Karpas-422 (cell line): ENCODE results near the gene EYS. TPM values are rescaled to one million over a fixed set of nuclear protein-coding genes. Genes with fewer than 3 reads are reported as not detected.
"Not testable (repeated sequence)": the region's sequence is repeated elsewhere in the genome, so short reads cannot be mapped to it uniquely, and the experiment has no call there.

Experiments used
- DNase-seq: peaks from one replicate; pipeline ENCODE4 v3.0.0-alpha.2; 2015
- H2AFZ ChIP-seq: fragments of 200-600 bp; sonication (generic); 2 replicates; pipeline ENCODE4 v1.6.1; 2014; ENCODE audit warnings: antibody characterized with exemption, low read length, mixed read lengths
- H3K27ac ChIP-seq: fragments of 200-600 bp; sonication (generic); 2 replicates; pipeline ENCODE4 v1.5.1; 2014; ENCODE audit warnings: mild to moderate bottlenecking, low read length, moderate library complexity
- H3K27me3 ChIP-seq: fragments of 200-600 bp; sonication (generic); 2 replicates; pipeline ENCODE4 v1.6.1; 2014; ENCODE audit warnings: low read length, mixed read lengths
- H3K36me3 ChIP-seq: fragments of 200-600 bp; sonication (generic); 2 replicates; pipeline ENCODE4 v1.6.1; 2014; ENCODE audit warnings: low read length, mixed read lengths; ENCODE audit not compliant: insufficient read depth
- H3K4me1 ChIP-seq: fragments of 200-600 bp; sonication (generic); 2 replicates; pipeline ENCODE4 v1.6.1; 2014; ENCODE audit warnings: mild to moderate bottlenecking, low read length, mixed read lengths
- H3K4me2 ChIP-seq: fragments of 200-600 bp; sonication (generic); 2 replicates; pipeline ENCODE4 v1.6.1; 2014; ENCODE audit warnings: low read length, low read depth, mild to moderate bottlenecking; ENCODE audit not compliant: poor library complexity, severe bottlenecking
- H3K4me3 ChIP-seq: fragments of 200-600 bp; sonication (generic); 2 replicates; pipeline ENCODE4 v1.5.1; 2014; ENCODE audit warnings: mild to moderate bottlenecking, antibody characterized with exemption, low read length, mixed read lengths
- H3K79me2 ChIP-seq: fragments of 200-600 bp; sonication (generic); 2 replicates; pipeline ENCODE4 v1.6.1; 2014; ENCODE audit warnings: mild to moderate bottlenecking, low read length, mixed read lengths
- H3K9ac ChIP-seq: fragments of 200-600 bp; sonication (generic); 2 replicates; pipeline ENCODE4 v1.6.0; 2014; ENCODE audit warnings: low read length
- H3K9me2 ChIP-seq: fragments of 200-600 bp; sonication (generic), shearing (Covaris generic); replicated peaks from 2 replicates; pipeline ENCODE4 v1.6.0; 2014; ENCODE audit warnings: mild to moderate bottlenecking, low read length, moderate library complexity; ENCODE audit not compliant: insufficient read depth
- H3K9me3 ChIP-seq: fragments of 300-700, 200-600 bp; sonication (generic); 2 replicates; pipeline ENCODE4 v1.6.1; 2014; ENCODE audit warnings: low read length, mixed read lengths
- H4K20me1 ChIP-seq: fragments of 200-600 bp; sonication (generic); 2 replicates; pipeline ENCODE4 v1.6.1; 2014; ENCODE audit warnings: mild to moderate bottlenecking, antibody characterized with exemption, low read length, low read depth; ENCODE audit not compliant: insufficient read depth
- total RNA-seq: library from RNA; depleted of rRNA; stranded (reverse); fragments of >200 nt; shearing (Covaris generic); gene quantifications from 2 replicates; pipeline ENCODE4 v1.2.3, GENCODE V29; 2014; ENCODE audit warnings: low replicate concordance

EYS gene
- total RNA-seq, 1 experiment from 2014 or later, result not detected

GRCh38 chr6:63933948-63934347 is 1773.1 kb downstream of the EYS start:
- H3K9me2 ChIP-seq, H3K36me3 ChIP-seq, H3K27ac ChIP-seq, H3K4me3 ChIP-seq, H3K9me3 ChIP-seq, H3K4me1 ChIP-seq, DNase-seq, H3K27me3 ChIP-seq, H4K20me1 ChIP-seq, H3K4me2 ChIP-seq, H2AFZ ChIP-seq, H3K79me2 ChIP-seq, H3K9ac ChIP-seq: not testable (repeated sequence)

DNA sequence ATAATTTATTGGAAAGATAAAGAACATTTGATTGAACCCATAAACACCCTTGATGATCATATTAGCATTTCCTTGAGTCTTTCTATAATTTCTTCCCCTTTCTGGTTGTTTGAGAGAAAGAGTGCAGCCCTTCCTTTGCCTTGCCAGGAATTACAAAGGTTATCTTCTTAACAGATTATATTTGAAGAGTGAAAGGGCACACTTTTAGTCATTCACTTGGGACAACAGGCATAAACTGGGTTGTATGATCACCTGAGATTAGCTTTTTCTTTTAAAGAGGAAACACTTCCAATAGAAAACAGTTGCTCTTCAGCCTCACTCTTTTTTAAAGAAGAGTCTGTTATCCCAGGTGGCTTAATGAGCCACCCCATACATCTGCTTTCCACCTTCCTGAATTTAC is 1776.2 kb downstream of the EYS start:
- no peak overlapping the region for H3K27ac ChIP-seq
- H3K9me3 ChIP-seq, result no peaks in the 10 kb centered on the region
- no peak for DNase-seq
- no peak overlapping the region for H3K4me3 ChIP-seq
- H3K4me2 ChIP-seq, result no peak overlapping the region
- no peaks in the 10 kb centered on the region for H3K27me3 ChIP-seq
- H4K20me1 ChIP-seq, result no peaks in the 10 kb centered on the region
- no peaks in the 10 kb centered on the region for H3K9me2 ChIP-seq
- no peaks in the 10 kb centered on the region for H3K79me2 ChIP-seq
- no peaks in the 10 kb centered on the region for H3K4me1 ChIP-seq
- no peak overlapping the region for H2AFZ ChIP-seq
- H3K9ac ChIP-seq, result no peak overlapping the region
- no peaks in the 10 kb centered on the region for H3K36me3 ChIP-seq

GRCh38 chr6:63929111-63929510 is 1777.9 kb downstream of the EYS start:
- no peaks in the 10 kb centered on the region for H3K36me3 ChIP-seq
- no peak overlapping the region for H2AFZ ChIP-seq
- no peaks in the 10 kb centered on the region for H3K9me2 ChIP-seq
- H3K4me3 ChIP-seq, result no peak overlapping the region
- no peak for DNase-seq
- H3K9ac ChIP-seq, result no peak overlapping the region
- H3K9me3 ChIP-seq, result no peaks in the 10 kb centered on the region
- H3K27me3 ChIP-seq, result no peaks in the 10 kb centered on the region
- H4K20me1 ChIP-seq, result no peaks in the 10 kb centered on the region
- no peak overlapping the region for H3K27ac ChIP-seq
- H3K4me1 ChIP-seq, result no peaks in the 10 kb centered on the region
- no peaks in the 10 kb centered on the region for H3K79me2 ChIP-seq
- H3K4me2 ChIP-seq, result no peak overlapping the region

DNA sequence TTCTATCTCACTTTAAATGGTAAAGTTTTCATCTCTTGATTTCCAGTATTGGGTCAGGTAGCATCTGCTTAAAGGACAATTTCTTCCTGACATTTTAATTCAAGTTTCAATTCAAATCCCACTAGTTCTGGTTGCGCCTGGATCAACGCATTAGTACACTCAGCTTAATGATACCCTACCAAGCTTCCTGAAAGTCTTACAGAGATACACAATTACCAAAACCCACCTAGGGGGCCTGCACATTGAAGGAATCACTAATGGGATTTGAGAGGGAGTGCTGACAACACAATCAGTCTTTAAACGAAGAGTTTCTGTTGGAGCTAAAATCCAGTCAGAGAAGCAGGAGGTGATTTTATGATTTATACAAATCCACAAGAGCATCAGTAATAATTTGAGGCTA is 1778.4 kb downstream of the EYS start:
- H3K27ac ChIP-seq, result no peak overlapping the region
- no peaks in the 10 kb centered on the region for H3K9me3 ChIP-seq
- no peaks in the 10 kb centered on the region for H3K36me3 ChIP-seq
- H3K9me2 ChIP-seq, result no peaks in the 10 kb centered on the region
- H3K4me1 ChIP-seq, result no peaks in the 10 kb centered on the region
- H3K27me3 ChIP-seq, result no peaks in the 10 kb centered on the region
- H3K79me2 ChIP-seq, result no peaks in the 10 kb centered on the region
- H3K4me2 ChIP-seq, result no peak overlapping the region
- no peak overlapping the region for H3K9ac ChIP-seq
- no peak overlapping the region for H2AFZ ChIP-seq
- no peak for DNase-seq
- no peak overlapping the region for H3K4me3 ChIP-seq
- H4K20me1 ChIP-seq, result no peaks in the 10 kb centered on the region

DNA sequence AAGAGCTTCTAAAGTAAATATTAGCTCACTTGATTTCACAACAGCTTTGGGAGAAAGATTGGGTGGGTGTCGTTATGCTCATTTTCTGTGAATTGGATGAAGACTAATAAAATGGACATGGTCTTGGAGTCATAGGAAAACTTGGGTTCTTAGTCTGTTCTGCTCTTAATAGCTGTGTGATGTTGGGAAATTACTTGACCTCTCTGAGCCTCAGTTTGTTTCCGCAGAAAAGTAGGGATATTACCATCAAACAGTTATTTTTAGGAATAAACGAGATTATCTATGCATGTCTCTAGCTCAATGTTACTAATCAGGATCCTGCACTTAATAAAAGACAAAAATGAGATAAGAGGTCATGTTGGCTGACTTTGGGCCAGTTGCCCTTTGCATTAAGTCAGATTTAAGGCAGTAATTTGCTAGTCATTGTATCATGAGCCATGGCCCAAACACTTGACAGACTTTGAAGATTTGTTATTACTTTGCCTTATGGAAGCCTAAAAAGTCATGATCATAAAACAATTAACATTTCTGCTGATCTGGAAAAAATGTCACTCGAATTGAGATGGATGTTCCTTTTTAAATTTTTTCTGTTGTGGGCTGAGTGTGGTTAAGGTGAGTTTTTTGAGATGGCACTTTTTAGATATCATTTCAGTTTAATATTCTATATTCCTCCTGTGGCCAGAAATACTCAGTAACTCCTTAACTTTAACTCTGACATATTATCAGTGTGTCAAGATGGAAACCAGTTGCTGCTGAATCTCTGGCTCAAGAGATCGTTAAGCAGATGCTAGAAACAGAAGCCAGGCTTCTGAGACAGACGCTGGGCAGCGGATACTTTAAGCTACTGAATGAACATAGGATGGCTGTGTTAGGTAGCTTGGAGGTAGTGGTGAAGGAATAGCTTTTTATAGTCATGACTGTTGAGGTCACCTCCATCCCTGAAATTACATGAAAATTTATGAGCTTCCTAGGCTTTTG is 1779.8 kb downstream of the EYS start:
- Histone ChIP-seq H2AFZ (no peak overlapping the region), H3K4me2 (no peak overlapping the region), H3K79me2 (no peaks in the 10 kb centered on the region), H3K4me3 (no peak overlapping the region), H3K4me1 (no peaks in the 10 kb centered on the region), H4K20me1 (no peaks in the 10 kb centered on the region), H3K9me2 (no peaks in the 10 kb centered on the region), H3K9me3 (no peaks in the 10 kb centered on the region), H3K27ac (no peak overlapping the region), H3K36me3 (no peaks in the 10 kb centered on the region), H3K9ac (no peak overlapping the region), H3K27me3 (no peaks in the 10 kb centered on the region)
- DNase-seq, result no peak

DNA sequence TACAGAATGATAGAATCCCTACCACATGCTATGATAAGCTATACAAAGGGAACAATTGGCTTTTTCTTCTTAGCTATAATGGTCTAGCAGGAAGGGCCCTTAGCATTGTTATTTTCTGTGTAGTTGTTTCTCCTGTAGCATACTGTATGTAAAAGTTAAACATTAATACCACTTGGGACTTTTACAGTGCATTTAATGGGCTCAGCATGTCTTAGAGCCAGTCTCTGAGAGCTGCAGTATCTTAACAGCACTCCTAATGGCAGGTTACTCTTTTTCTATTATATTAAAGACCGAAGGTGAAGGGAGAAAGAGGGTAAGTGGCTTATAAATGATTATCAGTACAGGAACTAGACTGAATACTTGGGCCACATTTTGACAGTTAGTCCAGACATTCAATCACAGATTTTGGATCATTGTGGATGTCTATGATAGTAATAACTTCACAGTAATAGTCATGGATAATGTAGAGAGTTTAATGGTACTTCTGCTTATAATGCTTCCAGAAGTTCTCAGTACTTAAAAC is 1780.7 kb downstream of the EYS start:
- Histone ChIP-seq H3K27me3 (no peaks in the 10 kb centered on the region), H2AFZ (no peak overlapping the region), H3K4me3 (no peak overlapping the region), H3K9me2 (no peaks in the 10 kb centered on the region), H3K4me1 (no peaks in the 10 kb centered on the region), H3K4me2 (no peak overlapping the region), H4K20me1 (no peaks in the 10 kb centered on the region), H3K9ac (no peak overlapping the region), H3K9me3 (no peaks in the 10 kb centered on the region), H3K27ac (no peak overlapping the region), H3K79me2 (no peaks in the 10 kb centered on the region), H3K36me3 (no peaks in the 10 kb centered on the region)
- DNase-seq, result no peak

- no peak overlapping the region for H3K4me3 ChIP-seq
- no peak overlapping the region for H2AFZ ChIP-seq
- no peaks in the 10 kb centered on the region for H3K27me3 ChIP-seq
- H3K9me3 ChIP-seq, result no peaks in the 10 kb centered on the region
- no peak overlapping the region for H3K4me2 ChIP-seq
- no peak overlapping the region for H3K9ac ChIP-seq
- no peaks in the 10 kb centered on the region for H4K20me1 ChIP-seq
- H3K9me2 ChIP-seq, result no peaks in the 10 kb centered on the region
- DNase-seq, result peak; percentile 81
- H3K79me2 ChIP-seq, result no peaks in the 10 kb centered on the region
- no peaks in the 10 kb centered on the region for H3K36me3 ChIP-seq
- no peaks in the 10 kb centered on the region for H3K4me1 ChIP-seq
- no peak overlapping the region for H3K27ac ChIP-seq
Measured at GRCh38 chr6:63923139-63923739, 1783.8 kb downstream of the EYS start.

DNA sequence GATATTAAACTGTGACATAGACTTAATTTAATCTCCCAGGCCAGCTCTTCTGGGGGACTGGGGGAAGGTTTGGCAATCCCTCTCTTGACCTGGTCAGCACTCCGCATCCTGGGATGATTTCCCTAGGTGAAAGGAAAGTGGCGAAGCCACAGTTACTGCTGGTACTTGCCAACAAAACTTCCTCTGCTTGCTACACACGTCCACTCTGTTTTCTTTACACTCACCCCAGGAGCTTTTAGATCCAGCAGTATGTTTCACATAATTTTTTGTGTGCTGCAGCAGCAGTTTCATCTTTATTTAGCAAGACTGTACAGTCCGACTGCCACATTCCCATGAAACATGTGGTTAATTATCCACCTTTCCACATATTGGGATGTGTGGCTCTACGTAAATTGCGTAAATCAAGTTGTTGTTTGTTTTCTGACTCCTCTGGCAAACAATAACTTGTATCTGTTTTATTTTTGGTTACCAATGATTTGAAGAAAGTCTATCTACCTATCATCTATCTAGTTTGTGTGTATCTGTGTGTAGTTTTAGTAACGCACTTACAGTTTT is 1787.4 kb downstream of the EYS start:
- Histone ChIP-seq H2AFZ (0 out of 2 replicates have a peak overlapping the region, but pooled peaks have one; percentile 28), H3K27me3 (no peaks in the 10 kb centered on the region), H4K20me1 (no peaks in the 10 kb centered on the region), H3K9me2 (no peaks in the 10 kb centered on the region), H3K9ac (no peak overlapping the region), H3K4me2 (no peak overlapping the region), H3K9me3 (no peaks in the 10 kb centered on the region), H3K4me3 (no peak overlapping the region), H3K27ac (no peak overlapping the region), H3K36me3 (no peaks in the 10 kb centered on the region), H3K4me1 (no peaks in the 10 kb centered on the region), H3K79me2 (no peaks in the 10 kb centered on the region)
- DNase-seq, result no peak
